AG08396 (cell line): ENCODE data around the gene GPR101.
A peak's percentile ranks its signal among the peaks of the same experiment; 100 is the strongest.

Experiments used
- DNase-seq: peaks from one replicate; pipeline ENCODE4 v3.0.0; 2012; ENCODE audit warnings: low spot score, mixed read lengths

The GPR101 gene

DNA sequence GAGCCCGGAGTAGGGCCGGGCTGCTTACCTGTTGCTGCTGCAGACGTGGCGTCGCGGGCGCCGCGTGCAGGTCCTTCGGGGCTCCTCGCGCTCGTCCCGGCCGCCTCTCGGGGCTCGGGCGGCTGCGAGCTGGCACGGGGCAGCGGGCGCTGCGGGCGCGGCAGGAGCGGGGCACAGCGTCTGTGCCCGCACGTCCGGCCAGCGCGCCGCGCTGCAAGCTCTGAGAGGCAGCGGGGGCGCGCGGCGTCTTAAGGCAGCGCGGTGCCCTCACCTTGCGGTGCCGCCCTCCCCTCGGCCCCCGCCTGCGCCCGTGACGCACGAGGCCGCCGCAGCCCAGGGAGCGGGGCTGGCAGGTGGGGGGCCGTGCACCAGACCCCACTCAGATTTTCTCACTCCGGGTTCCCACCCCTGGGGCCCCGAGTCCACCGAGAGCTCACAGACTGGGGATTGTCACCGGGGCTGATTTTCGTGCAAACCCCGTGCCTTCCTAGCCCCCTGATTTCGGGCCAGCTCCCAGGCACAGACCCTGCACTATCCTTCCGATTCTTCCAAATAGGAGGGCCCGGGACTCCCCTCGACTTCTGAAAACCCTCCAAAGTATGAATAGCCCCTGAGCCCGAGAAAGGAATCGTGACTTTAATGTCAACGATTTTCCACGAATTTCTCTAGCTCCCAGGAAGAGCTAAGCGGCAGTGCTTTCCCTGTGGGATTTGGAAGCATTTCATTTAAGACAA is at the start of gene GPR101:
Gene GPR101, minus strand, starts transcription at position 222 of the 734 bp plus-strand sequence. CDS start 2,321 bp downstream, outside the sequence.
- no peak for DNase-seq

GRCh38 chrX:137081239-137081638 is 47.4 kb upstream of the GPR101 start:
- no peak for DNase-seq

DNA sequence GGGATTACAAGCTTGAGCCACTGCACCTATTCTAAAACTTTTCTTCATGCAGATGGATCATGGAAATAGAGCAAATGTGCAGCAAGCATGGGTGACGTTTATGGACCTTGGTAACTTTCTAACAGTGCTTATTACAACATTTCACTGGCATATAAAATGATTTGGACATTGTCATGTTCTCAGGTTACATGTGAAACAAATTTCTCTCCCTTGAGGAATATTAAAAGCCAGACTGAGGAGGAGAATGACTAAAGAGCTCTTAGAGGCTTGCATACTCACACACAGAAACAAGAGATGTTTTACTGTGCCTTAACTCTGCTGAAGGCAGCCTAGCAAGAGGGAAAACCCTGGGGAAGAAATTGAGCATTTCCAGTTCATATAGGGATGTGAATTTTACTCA is 38.6 kb upstream of the GPR101 start:
- no peak for DNase-seq

GRCh38 chrX:137071596-137071995 is 37.8 kb upstream of the GPR101 start:
- DNase-seq, result no peak

DNA sequence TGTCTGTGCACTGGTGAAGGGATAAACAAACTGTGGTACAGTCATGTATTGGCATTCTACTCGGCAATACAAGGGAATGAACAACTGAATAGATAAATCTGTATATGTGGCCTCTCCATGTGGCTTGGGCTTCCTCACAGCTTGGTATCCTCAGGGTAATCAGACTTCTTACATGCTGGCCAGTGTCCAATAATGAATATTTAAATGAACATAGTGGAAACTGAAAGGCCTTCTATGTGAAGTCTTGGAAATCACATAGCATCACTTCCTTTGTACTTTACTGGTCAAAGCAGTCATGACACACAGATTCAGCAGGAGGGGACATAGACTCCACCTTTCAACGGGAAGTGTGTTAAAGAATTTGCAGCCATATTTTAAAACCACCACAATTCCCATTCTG is 33.4 kb upstream of the GPR101 start:
- no peak for DNase-seq

DNA sequence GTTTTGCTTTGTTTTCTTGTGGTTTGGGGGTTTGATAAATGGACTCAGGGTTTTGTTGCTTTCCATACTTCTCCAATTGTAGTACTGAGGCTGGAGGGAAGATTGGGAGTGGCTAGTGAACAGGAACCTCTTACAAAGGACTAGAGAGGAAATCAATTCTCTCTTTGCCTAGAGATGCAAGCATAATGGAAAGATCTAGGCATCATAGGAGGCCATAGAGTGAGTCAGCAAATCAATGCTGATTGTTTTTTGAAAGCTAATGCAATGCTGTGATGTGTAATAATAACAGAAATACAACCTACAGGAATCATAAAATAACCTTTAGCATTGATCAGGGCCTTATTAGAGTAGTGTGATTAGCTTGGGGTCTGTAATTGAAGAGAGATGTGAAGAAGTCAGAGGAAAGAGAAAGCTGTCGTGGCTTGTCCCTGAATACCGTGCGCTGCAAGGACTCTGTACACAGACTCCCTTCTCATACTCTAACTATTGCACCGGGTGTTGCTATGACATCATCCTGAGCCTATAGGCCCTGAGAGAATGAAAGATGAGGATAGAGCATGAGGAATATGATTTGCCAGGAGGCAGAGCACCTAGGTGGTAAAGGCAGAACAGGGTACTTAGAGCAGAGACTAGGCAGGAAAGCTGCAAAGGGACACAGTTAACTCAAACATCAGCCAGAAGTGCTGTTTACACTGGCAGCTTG is 29.3 kb upstream of the GPR101 start:
- DNase-seq, result no peak

DNA sequence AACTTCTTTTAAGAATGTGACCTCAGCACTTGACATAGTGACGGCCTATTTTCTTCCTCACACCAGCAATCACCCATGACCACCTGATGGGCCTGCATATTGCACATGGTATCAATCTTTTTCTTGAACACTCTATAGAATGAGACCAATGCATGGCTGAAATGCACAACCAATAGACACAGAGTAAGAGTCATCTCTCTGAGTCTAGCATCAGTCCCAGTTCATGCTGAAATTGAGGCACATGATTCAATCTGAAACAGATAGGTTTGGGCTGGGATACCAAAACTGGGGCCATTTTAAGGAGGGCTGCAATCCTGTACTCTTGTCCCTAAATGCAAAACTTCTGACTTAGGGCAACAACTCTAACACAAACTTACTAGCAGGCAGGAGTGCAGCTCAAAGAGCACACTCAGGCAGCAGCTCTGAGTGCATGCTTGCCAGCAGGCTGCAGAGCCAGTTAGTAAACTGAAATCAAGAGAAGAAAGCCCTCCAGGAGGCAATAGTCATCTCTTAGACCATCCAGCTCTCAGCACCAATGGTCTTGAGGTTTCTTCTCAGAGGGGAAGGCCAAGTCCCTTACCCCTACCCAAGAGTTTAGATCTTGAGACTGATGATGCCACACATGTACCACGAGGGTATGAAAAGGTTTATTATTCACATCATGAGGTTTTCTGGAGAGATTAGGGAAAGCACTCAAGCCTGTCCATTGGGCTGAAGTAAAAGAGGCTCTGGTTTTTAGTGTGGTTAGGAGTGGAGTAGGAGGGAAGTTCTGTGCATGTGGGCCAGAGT is 24.7 kb upstream of the GPR101 start:
- DNase-seq, result no peak

DNA sequence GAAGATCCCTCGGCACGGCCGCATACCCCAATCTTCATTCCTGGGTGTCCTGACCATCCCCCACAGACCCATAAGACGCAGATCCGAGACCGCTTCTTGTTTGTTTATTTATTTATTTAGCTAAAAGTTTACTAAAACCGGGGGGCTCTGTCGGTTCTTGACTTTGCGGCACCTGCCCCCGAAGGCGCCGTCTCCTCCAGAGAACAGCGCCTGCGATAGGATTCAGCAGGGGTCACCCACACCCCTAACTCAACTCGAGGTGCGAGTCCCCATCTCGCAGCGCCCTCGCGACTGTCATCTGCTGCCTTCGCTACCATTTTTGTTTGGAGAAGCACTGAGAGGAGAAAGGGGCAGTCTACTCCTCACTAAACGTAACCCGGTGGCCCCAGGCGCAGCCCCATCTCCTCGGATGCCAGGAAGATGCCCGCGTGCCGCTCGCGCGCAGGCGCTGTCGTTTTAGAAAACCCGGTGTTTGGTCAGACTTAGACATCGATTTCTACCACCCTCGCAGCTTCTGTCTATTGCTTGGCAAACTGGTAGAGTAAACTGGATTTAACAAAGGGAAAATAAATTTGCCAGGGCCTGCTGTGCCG is 18.9 kb upstream of the GPR101 start:
- DNase-seq, result peak; percentile 15

DNA sequence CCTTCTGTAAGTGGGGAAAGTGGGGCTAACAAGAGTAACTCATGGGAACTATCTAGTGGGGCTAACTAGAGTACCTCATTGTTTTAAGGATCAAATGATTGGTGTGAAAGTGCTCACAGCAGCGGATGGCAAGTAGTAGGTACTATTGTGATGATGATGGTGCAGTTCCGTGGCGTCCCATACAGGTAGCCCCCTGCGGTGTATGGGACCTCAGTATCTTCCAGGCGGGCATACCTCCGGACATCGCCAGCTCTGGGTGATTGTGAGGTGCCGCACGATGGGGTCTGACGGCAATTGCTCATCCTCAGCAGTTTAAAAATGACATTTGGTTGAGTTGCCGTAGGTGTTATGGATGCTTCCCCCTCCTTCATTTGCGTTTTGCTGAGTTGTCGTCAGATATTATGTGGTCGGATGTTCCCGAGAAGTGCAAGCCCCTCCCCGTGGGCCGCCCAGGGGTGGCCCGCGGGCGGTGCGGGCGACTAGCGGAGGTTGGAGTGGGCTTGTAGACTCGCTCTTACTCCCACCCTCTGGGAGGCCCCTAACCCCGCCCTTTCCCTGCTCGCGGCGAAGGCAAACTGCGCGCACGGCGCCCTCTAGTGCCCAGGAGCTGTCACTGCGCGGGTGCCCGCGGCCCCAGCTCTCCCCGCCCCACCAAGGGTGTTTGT is 18.3 kb upstream of the GPR101 start:
- peak; percentile 63 for DNase-seq

DNA sequence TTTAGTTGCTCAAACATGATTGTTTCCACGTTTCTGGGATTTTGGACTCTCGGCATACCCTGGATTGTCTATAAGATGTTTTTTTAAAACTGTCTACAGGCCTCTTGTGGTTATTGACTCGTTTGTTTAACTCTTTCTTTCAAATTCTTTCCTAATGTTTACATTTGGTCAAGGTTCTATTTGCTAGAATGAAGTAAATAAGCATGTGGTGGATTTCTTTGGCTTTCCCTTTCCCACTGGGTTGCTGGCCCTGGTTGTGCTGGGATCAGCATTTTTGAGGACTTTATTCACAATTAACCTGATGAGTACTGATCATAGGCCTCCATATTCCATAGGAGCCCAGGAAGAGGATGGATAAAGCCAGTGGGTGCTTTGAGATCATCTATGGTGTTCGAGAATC is 11.1 kb upstream of the GPR101 start:
- no peak for DNase-seq

GRCh38 chrX:137043736-137044135 is 9.9 kb upstream of the GPR101 start:
- DNase-seq, result no peak

- DNase-seq, result no peak
Observed at GRCh38 chrX:137041329-137041728, 7.5 kb upstream of the GPR101 start.

- no peak for DNase-seq
Observed at GRCh38 chrX:137040113-137040794, 6.5 kb upstream of the GPR101 start.

- DNase-seq, result no peak
Observed at GRCh38 chrX:137034508-137034872, 695 bp upstream of the GPR101 start.

DNA sequence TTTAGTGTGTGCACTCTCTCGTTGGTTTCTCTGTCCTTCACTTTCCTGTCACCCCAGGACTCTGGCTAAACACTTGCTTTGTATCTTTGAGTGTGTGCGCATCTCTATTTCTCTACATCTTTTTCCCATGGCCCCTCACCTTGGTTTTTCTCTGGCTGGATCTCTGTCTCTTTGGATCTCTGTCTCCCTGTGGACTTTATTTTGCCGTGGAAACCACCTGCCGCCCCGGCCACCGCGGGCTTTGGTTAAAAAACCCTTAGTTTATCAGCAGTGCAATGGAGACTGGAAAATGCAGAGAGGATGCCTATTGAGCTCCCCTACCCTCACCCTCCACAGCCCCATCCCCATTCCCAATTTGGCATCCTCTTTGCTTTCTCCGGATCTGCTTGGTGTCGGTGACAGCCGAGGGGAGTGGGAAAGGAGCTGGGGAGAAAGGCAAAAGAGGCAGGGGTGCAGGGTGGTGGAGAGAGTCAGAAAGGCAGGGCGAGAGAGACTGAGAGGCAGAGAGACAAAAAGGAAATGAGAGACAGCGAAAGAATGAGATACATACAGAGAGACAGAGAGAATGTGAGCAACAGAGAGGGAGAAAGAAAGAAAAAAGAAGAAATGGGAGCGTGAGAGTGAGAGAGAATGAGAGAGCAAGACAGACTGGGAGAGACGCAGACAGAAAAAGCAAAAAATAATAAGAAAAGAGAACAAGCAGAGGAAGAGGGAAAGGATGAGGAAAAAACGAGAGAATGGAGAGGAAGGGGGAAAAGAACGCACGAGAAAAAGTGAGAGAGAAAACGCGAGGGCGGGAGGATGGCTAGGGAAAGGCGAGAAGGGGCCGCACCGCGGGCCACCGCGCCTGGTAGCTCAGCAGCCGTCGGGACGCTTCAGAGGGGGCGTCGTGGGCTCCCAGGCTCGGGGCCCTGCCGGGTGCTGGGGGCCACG is 688 bp downstream of the GPR101 start:
- no peak for DNase-seq

- DNase-seq, result no peak
Observed at GRCh38 chrX:137032341-137032694, 1.5 kb downstream of the GPR101 start.

- peak; percentile 69 for DNase-seq
Observed at GRCh38 chrX:137031517-137032340, 2.1 kb downstream of the GPR101 start.

- no peak for DNase-seq
Observed at GRCh38 chrX:137031039-137031438, 2.8 kb downstream of the GPR101 start.

DNA sequence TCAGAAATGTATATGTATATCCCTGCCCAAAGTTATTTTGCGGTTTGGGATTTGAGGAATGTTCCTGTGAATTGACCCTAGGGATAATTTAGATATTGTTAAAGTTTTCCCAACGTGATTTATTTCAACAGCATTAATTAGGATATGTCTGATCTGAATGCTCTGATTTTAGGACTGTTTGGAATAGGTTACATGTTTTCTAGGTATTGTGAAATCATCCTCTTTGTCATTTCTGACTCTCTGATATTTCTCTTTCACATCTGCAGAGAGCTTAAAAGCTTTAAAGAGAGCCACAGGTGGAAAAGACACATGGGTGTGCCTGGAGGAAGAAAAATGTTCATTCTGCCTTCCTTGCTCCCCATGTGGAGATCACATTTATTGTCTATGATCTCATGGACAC is 5.1 kb downstream of the GPR101 start:
- no peak for DNase-seq
